Spleen (tissue), 7 donors: ENCODE data around the gene SUZ12.

Experiments
- CTCF ChIP-seq, 11 experiments: fragments of 200-600 bp in 7 of 11; fragments of 450-650 bp in 4 of 11; sonication (generic) in 4 of 11; IDR thresholded peaks in 8 of 11; conservative IDR thresholded peaks in 3 of 11; 1 replicate in 7 of 11; 2 replicates in 4 of 11; pipeline versions ENCODE4 v1.4.0 to v1.8.0; 2016 to 2021; ENCODE audit warnings: antibody characterized with exemption in 11 of 11, inconsistent platforms in 4 of 11, mild to moderate bottlenecking in 1 of 11
- POLR2A ChIP-seq, 3 donors: fragments of 450-650 bp; IDR thresholded peaks; one replicate each; pipeline ENCODE4 v1.5.1; 2017; ENCODE audit warnings: antibody characterized with exemption in 3 of 3, mild to moderate bottlenecking in 1 of 3
- donor health status: DM: no; HTN: no; CAD: no; lungs with moderate emphysema.
- donor health status: DM: no; HTN: no; CAD: no.
- donor health status: DM: no; HTN: no; CAD: no.

- TF ChIP-seq POLR2A (IDR thresholded peaks at IDR 0.05) (no peak), CTCF (IDR thresholded peaks at IDR 0.05 in 8 of 11, conservative IDR thresholded peaks at IDR 0.05 in 3 of 11) (no peak)
These were observed 84.8 kb downstream of the SUZ12 start for GRCh38 chr17:32021615-32021955.
